CD4-positive, alpha-beta T cell treated with Interleukin-15 for 1 hour (primary cell): ENCODE data around the gene NEK3.
"Not testable (repeated sequence)": the region's sequence is repeated elsewhere in the genome, so short reads cannot be mapped to it uniquely, and the experiment has no call there.

Source experiments
- DNase-seq: peaks from one replicate; pipeline ENCODE4 v3.0.0-alpha.2; 2020

NEK3 gene, protein sequence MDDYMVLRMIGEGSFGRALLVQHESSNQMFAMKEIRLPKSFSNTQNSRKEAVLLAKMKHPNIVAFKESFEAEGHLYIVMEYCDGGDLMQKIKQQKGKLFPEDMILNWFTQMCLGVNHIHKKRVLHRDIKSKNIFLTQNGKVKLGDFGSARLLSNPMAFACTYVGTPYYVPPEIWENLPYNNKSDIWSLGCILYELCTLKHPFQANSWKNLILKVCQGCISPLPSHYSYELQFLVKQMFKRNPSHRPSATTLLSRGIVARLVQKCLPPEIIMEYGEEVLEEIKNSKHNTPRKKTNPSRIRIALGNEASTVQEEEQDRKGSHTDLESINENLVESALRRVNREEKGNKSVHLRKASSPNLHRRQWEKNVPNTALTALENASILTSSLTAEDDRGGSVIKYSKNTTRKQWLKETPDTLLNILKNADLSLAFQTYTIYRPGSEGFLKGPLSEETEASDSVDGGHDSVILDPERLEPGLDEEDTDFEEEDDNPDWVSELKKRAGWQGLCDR

DNA sequence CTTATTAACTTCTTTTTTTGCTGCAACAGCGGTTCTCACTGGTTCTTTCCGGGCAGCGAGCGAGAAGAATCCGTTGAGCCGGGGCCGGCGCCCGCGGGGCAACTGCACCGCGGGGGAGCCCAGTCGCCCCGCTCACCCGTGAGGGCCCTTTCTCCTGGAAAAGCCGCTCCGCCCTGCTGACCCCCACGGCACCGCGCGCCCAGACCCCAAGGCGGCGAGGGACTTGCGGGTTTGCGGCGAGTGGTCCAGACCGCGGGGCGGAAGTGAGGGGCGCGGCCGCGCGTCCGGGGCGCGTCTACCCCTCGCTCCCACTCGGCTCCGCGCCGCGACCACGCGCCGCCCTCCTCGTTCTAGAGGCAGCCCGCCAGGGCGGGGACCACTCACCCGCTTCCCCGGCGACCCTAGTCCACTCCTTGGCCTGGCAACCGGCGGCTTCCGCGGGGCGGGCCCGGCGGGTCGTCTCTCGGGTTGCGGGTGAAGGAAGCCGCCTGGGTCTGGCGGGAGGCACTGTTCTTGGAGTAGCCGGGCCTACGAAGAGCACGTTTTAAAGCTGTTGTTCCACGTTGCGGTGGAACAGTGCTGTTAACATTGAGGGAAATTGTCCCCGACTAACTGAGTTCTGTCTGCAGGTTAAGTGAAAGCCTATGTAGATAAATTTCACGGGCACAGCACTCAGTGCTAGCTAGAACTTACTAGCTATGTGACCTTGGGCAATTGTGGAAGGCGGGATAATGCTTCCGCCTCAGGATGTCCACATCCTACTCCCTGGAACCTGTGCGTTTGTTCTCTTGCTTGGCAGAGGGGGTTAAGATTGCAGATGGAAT lies at the start of gene NEK3:
Gene NEK3 (minus strand): TSS at position 439 of the 824 bp plus-strand sequence. CDS start 3,406 bp downstream, outside the sequence.
- peak; percentile 48 for DNase-seq

DNA sequence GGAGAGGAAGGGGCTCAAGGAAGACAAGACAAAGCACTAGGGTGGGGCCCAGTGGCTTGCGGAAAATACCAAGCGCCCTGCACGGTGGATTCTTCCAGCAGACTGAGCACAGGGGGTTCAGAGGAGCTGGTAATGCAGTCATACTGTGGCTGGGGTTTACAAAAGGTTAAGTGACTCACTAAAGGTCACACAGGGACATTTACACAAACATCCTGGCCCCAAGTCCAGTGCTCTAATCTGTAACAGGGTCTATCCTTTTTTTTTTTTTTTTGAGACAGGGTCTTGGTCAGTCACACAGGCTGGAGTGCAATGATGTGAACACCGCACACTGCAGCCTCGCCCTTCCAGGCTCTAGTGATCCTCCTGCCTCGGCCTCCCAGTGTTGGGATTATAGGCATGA lies 49.0 kb upstream of the NEK3 start:
- not testable (repeated sequence) for DNase-seq

DNA sequence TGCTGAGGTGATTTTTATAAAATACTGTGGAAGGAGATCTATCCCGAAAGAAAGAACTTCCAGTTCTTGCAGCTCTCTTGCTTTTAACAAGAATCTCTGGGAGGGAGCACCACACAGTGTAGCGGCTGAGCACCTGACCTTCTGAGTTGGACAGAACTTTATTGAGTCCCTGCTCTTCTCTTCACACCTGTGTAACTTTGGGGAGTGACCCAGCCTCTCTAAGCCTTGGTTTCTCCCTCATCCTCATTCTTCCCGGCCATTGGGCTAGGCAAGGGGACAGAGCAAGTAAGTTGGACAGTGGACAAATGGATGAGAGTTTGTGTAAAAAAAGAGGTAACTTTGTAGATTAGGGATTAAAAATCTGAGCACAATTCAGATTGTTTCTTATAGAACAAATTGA lies 48.5 kb upstream of the NEK3 start:
- DNase-seq: not testable (repeated sequence)

DNA sequence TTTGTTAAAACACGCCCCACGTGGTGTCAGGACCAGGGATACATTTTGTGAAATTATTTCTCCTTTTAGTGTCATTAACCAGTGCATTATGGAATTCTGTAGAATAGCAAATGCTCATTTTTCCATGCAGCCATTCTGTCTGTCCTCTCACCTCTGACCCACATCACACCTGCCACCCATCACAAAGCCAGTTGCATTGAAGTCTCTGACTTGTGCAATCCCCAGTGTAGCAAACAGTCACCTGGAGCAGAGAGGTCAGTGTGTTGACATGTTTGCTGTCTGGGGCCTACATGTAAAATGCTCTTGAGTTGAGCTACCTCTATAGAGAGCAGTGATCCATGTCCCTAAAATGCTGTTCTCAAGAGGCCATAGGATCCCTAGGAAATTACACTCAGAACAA lies 47.9 kb upstream of the NEK3 start:
- DNase-seq: not testable (repeated sequence)

DNA sequence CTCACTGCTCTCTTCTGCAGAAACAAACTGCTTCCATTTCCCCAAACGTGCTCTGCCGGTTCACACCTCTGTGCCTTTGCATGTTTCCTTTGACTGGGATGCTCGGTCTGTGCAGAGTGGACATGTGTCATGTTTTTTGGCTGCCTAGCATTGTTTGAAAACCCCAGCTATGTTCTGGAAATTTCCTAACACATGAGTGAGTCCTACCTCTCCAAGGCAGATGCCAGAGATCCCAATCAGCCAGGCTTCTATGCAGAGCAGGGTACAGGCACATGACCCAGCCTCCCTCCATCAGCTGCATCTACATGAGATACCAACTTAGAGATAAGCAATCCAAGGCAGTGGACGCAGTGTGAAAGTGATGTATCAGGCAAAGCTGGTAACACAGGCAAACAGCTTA lies 45.1 kb upstream of the NEK3 start:
- not testable (repeated sequence) for DNase-seq

DNA sequence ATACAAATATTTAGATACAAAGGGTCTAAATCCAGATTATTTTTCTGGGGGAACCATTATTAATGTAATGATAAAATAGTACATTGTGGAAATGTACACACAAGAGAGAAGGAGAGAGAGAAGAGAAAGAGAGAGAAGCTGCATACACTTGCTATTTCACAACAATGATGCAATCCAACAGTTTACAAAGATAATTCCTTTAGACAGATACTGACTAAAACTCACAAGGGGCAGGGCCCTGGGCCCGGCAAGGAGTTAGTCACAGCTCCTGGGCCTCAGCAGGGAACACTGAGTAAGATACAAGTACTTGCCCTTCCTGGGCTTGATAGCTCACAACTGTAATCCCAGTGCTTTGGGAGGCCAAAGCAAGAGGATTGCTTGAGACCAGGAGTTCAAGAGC lies 44.5 kb upstream of the NEK3 start:
- peak; percentile 52 for DNase-seq

DNA sequence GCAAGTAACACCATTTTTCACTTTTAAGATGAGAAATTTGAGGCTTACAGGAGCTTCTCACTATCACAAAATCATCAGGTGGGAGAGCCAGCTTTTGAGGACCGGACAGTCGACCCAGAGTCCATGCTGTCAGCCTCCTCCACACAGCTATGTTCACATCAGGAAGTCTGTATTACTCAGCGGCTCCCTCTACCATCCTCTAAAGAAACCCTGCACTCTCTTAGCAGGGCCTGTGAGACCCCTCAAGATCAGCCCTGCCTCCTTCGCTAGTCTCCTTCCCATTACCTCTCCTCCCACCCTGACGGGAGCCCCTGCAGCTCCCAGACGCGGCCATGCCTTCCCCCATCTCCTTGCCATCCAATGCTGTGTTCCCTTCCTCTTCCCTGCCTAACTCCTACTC lies 43.1 kb upstream of the NEK3 start:
- not testable (repeated sequence) for DNase-seq

DNA sequence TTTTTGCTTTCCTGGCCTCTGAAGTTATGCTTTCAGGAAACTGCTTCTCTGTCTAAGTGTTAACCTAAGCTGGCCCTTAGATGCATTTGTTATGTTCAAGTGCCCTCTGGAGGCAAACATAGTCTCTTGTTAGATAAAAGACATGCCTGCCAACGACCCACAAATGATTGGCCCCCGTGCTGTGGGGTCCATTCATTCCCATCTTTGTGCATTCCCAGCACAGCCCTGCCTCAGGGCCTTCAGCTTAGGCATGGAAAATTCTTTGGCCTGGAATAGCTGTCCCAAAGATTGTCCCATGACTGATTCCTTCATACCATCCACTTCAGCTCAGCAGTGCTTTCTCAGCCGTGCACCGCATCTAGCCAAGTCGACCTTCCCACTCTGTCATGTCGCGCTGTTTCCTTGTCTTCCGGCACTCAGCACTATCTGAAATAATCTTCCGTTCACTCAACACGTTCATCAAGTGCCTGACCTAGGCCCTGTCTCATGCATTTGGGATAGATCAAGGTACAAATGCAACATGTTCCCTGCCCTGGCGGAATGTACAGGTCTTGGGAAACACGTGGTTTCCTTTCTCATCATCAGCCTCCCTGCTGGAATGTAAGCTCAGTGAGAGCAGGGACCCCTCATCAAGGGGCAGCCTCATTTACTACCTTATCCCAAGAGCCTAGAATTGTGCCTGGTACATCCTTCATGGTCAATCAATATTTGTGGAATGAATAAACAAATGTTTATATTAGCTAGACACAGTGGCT lies 42.2 kb upstream of the NEK3 start:
- DNase-seq: not testable (repeated sequence)

DNA sequence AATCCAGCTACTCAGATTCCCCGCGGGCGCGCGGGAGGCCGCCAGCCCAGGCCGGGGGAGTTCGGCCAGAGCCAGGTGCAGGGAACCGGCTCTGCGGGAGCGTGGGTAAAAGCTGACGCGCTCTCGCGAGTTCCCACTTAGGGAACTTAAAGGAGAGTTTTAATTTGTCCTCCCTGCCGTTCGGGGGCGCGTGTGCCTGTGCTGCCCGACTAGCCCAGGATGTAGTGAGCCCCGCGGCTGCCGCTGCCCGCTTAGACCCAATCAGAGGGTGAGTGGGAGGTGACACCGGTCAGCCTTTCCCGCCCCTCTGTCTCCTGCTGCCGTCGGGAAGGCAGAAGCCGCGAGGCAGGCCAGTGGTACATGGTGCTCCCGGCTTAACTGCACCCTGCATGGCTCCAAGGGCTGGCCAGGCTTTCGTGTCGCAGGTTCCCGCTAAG lies 36.0 kb upstream of the NEK3 start:
- peak; percentile 82 for DNase-seq

DNA sequence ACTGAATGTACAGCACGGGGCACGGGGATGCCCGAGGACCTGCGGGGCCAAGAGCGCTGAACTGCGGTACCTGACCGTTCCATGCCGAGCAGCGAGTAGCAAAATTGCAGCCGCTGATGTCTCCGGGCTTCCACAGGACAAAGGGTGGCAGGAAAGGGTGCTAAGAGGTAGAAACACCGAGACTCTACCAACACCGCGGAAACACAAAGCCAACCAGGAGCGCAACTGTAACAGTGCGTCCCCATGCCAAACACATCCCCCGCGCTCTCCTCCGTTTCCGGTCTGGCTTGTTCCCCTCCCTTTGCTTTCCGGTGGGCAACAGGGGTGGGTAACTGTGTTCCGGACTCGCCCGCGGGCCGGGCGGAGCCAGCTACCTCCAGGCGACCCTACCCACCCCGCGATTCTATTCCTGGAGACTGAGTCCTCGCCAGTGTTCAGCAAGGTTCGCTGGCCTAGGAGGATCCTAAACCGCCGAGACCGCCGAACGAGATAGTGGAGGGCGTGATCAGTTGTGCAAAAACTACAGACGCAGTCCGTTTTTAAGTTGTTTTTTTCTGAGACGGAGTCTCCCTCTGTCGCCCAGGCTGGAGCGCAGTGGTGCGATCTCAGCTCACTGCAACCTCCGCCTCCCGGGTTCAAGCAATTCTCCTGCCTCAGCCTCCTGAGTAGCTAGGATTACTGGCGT lies 34.9 kb upstream of the NEK3 start:
- DNase-seq: peak; percentile 82

DNA sequence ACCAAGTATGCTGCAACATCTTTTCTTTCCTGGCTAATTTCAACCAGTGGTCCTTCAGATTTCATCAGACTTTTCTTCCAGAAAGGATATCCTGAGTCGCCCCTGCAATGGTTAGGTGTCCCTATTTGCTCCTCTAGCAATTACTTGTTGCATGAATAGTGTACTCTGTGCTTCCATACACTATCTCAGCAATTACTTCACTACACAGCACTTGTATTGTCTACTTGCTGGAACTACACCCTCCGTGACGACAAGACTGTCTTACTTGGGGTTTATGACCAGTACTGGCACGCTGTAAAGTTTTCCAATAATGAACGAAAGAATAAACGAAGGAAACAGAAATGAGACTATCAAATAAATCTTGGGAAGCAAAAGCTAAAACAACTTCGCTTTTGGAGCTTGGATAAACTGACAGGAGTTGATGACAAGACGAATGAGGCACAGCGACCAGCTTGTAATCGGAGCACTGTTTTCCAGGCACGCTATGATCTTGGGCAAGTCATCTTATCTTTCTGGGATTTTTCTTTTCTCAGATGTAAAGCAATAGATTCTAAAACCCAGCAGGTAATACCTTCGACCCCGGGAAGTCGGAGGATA lies 34.3 kb upstream of the NEK3 start:
- DNase-seq: not testable (repeated sequence)

DNA sequence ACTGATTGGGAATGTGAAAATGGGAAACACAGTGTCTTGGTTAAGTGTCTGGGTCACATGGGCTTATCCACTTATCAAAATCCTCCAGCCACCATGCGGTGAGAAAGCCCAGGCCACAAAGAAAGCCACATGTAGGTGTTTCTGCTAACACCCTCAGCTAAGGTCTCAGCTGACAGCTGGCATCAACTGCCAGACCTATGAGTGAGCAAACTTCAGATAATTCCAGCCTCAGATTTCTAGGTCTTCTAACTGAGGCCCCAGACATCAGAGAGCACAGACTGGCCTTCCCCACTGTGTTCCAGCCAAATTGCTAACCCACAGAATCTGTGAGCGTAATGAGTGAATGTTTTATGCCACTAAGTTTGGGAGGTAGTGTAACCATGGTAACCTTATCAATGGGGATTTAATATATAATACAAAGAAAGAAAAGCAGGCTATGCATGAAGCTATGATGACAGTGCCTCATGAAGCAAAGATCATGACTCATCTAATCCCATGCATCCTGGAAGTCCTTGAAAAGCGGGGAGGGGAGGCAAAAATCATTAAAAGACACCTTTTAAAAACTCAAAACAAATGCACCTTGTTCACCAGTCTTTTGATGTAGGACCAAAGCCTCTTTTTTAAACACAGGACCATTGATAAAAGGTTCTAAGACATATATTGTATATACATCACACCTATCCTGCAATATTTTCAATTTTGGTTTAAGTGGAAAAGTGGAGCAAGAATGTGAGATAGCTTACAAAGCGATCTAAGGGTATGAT lies 28.2 kb upstream of the NEK3 start:
- DNase-seq: not testable (repeated sequence)

DNA sequence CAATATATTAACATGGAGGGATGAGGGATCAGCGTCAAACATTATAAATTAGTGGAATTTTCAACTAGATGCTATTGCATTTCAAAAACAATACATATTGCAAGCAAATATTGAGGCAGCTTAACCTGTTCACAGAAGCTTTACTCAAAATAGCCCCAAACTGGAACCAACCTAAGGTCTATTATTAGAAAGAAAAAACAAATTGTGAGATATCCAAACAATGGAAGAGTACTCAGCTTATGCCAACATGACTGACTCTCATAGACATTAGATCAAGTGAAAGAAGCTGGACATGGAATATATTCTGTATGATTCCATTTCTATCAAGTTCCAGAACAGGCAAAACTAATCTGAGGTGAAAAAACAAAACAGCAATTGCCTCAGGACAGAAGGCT lies 27.6 kb upstream of the NEK3 start:
- DNase-seq: no peak

DNA sequence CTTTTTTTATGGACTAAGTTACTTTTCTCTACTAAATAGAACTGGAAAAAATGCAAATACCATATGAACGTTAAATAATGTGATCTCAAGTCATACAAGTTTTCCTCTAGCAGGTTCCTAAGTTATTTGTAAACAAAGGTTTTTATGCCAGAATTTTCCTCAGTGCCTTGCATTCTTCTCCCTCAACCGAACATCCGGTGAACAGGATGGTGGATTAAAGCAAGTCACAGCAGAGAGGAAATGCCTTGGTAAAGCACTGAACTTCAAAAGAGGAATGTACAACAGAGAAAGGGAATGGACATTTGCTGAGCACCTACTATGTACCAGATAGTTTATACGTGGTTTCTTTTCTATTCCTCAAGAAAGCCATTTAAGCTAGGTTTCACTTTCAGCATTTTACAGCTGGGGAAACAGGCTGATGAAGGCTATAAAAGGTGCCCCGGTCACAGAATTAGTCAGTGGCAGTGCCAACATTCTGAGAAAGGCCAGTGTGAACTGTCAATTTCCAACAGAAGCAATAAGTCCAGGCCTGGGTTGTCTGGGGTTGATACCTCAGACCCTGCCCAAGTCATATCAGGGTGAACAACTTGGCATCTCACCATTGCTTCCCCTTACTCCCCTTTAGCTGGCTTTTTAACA lies 22.0 kb upstream of the NEK3 start:
- DNase-seq: not testable (repeated sequence)

DNA sequence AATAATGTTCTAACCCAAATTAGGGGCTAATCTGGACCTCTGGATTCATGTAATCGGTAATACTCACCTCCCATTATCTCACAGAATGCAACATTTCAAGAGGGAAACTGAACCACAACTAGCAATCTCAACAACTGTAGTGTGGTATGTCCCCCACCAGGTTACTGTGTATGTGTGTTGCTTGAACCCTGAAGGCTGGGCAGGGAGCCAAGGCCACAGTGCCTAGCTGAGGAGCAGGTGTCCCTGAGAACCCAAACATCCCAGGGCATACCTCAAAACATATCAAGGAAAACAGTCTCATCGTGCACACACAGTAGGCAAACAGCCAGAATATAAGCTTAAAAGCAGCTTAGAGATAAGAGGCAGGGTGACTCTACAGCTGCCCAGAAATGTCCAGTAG lies 20.5 kb upstream of the NEK3 start:
- no peak for DNase-seq

DNA sequence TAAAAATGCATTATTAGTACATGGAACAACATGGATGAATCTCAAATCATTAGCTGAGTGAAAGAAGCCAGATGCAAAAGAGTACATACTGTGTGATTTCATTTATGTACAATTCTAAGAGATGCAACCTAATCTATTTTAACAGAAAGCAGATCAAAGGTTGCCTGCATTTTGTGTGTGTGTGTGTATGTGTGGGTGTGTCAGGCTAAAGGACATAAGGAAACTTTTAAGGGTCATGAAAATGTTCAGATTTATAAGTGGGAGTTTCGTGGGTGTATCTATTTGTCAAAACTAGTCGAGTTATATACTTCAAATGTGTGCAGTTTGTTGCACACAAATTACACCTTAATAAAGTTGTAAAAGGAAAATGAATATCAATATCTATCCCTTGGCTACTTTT lies 17.9 kb upstream of the NEK3 start:
- no peak for DNase-seq

DNA sequence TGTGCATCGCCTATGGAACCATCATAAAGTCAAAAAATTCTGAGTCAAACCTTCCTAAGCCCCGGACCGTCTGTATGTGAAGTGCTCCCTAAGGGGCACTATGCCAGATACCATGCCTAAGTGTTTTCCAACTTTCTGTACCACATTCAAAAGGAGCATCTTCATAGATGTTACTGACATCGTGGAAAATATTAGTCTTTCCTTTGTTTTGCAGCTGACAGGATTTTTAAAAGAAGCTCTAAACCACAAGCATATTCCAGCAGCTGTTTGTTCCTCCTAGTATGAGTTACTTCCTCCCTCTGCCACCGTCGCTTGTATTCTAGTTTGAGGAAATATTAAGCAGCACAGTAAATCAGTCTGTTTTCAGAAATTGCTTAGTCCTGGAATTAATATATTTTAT lies 14.6 kb upstream of the NEK3 start:
- not testable (repeated sequence) for DNase-seq

DNA sequence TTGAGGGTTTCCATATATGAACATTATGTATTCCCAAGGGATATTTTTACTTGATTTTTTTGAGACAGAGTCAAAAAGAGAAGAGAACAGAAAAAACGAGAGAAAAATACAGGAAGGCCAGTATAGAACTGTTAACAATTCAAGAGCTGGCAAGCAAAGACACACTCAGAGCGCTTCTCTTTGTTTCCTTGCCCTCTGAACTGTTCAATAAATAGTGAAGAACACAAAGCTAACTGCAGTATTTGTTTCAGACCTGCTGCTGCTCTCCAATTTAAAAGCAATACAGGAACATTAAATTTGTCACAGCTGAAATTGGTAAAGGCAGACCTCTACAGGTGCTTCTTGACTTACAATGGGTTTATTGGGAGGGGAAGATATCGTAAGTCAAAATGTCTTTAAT lies 14.0 kb upstream of the NEK3 start:
- DNase-seq: no peak

DNA sequence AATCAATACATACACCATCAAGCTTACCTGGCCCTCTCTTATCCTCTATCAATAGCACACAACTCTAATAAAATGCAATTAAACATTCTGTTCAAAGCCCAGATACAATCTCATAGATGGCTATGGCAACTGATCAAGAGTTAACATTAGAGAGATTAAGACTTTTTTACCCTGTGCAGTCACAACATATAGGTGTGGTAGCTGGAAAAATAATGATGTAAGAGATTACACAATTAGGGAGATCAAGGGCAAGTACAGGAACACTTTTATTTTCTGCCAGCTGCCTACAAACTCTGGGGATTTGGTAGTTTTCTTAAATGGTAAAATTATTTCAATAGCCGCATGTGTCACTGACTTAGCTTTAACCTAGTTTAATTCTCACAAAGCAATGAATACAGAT lies 12.3 kb upstream of the NEK3 start:
- not testable (repeated sequence) for DNase-seq

DNA sequence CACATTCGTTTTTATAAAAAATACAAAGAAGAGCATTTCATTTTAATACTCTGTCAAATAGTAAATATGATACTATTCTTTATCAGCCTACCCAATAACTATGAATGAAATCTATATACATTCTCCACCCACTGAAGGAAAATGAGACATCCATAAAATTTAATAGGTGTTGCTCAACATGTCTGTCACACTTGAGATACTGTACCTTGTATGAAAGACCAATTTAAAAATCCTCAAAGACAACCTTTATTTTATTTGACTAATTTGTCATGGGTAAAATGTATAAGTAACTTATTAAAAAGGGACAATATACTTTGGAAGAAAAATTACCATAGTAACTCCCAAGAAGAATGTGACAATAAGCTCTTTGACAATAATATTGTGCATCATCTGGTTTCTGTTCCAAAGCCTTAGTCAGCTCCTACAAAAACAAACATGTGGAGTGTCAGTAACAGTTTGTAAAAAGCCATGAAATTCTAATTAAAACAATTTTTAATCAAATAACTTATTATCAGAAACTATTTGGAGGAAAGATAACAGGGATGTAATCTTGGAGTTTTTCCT lies 11.5 kb upstream of the NEK3 start:
- not testable (repeated sequence) for DNase-seq
